Fibroblast of villous mesenchyme (primary cell): ENCODE measurements around the gene DOCK8. TPM values are rescaled to one million over a fixed set of nuclear protein-coding genes. Genes with fewer than 3 reads are reported as not detected.

Source experiments
- DNase-seq: peaks from one replicate; pipeline ENCODE4 v3.0.0-alpha.2; 2010; ENCODE audit warnings: low read depth
- H3K4me3 ChIP-seq: 2 replicates; pipeline ENCODE4 v1.5.1; 2011; ENCODE audit warnings: low read depth, mild to moderate bottlenecking, low read length
- CTCF ChIP-seq: IDR thresholded peaks from 2 replicates; pipeline ENCODE4 v1.5.1; 2012; ENCODE audit warnings: low read depth, mild to moderate bottlenecking, low read length; ENCODE audit not compliant: insufficient read depth
- total RNA-seq: library from RNA; depleted of rRNA; stranded (reverse); fragments of >200 nt; gene quantifications from 2 replicates; pipeline ENCODE4 v1.2.3, GENCODE V29; 2012

DOCK8 gene
- total RNA-seq, 1 donor = 2.6 TPM

- H3K4me3 ChIP-seq = no peak overlapping the region
- no peak for DNase-seq
- no peak for TF ChIP-seq CTCF
These were observed 297.2 kb downstream of the DOCK8 start for GRCh38 chr9:511861-512260.

GRCh38 chr9:512555-513272 lies 298.0 kb downstream of the DOCK8 start:
- TF ChIP-seq CTCF = no peak
- DNase-seq = no peak
- no peak overlapping the region for H3K4me3 ChIP-seq

Other genes with a start within 250 kb of the DOCK8 start
- gene WASHC1, start 185.4 kb upstream of the DOCK8 start, total RNA-seq = 3.0 and 5.8 TPM in 2 replicates
- under 0.01 and 0.43 TPM in 2 replicates for gene FOXD4, start 96.4 kb upstream of the DOCK8 start, total RNA-seq
- 22.5 and 29.6 TPM in 2 replicates for gene ZNG1A, start 35.8 kb upstream of the DOCK8 start, total RNA-seq